ENCODE data around the gene SYCE1. TPM values are rescaled to one million over a fixed set of nuclear protein-coding genes. Genes with fewer than 3 reads are reported as not detected.

The SYCE1 gene
- total and polyA plus RNA-seq, 2 donors (not counting 1 experiment from before 2014, with no cell fraction given) = 0.17 to 0.30 TPM

DNA sequence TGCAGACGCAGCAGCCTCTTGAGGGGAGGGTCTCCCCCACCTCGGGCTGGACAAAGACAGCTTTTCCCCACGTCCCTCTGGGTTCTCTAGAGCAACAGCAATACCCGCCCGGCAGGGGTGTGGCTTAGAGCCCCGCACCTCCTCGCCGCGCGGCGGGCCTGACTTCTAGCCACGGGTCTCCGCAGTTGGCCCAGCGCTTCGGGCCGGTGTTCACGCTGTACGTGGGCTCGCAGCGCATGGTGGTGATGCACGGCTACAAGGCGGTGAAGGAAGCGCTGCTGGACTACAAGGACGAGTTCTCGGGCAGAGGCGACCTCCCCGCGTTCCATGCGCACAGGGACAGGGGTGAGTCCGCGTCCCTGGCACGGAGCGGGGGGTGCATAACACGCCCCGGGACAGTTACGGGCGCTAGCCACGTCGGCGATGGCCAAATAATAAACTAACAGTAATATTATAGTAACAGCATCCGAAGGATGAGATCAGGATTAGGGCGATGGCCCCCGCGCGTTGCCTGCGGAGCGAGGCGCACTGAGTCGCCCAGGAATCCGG is 37.0 kb downstream of the SYCE1 start:
- Histone ChIP-seq H3K9ac (ENCODE audit: insufficient read depth, low read length) (no peak overlapping the region), H3K27ac (ENCODE audit: insufficient read depth, low read length) (no peak overlapping the region), H3K36me3 (ENCODE audit: control insufficient read depth, insufficient read depth, low read length) (no peaks in the 10 kb centered on the region), H2AFZ (ENCODE audit: low read length) (no peak overlapping the region), H3K4me3 (replicated peaks in 1 of 4; ENCODE audit: control extremely low read depth in 1 of 4, insufficient read depth in 1 of 4, low read depth in 3 of 4, low read length in 4 of 4) (peak overlapping the region in 1 of 4 experiments; percentile 4), H3K79me2 (ENCODE audit: control insufficient read depth, insufficient read depth, low read length) (no peaks in the 10 kb centered on the region), H3K4me2 (ENCODE audit: extremely low read depth, insufficient read depth, low read length) (no peak overlapping the region), H4K20me1 (ENCODE audit: control insufficient read depth, extremely low read depth, insufficient read depth, low read length) (no peaks in the 10 kb centered on the region), H3K4me1 (ENCODE audit: control insufficient read depth, extremely low read depth, insufficient read depth, low read length) (no peaks in the 10 kb centered on the region), H3K9me3 (ENCODE audit: control insufficient read depth, insufficient read depth, low read depth, low read length) (no peaks in the 10 kb centered on the region), H3K27me3 (ENCODE audit: control insufficient read depth, insufficient read depth, low read length) (peaks cover 25% of the 10 kb centered on the region)
- TF ChIP-seq EZH2 (IDR thresholded peaks at IDR 0.05; ENCODE audit: low read length, missing control alignments) = peak; percentile 30
- TF ChIP-seq, protein P1, sequence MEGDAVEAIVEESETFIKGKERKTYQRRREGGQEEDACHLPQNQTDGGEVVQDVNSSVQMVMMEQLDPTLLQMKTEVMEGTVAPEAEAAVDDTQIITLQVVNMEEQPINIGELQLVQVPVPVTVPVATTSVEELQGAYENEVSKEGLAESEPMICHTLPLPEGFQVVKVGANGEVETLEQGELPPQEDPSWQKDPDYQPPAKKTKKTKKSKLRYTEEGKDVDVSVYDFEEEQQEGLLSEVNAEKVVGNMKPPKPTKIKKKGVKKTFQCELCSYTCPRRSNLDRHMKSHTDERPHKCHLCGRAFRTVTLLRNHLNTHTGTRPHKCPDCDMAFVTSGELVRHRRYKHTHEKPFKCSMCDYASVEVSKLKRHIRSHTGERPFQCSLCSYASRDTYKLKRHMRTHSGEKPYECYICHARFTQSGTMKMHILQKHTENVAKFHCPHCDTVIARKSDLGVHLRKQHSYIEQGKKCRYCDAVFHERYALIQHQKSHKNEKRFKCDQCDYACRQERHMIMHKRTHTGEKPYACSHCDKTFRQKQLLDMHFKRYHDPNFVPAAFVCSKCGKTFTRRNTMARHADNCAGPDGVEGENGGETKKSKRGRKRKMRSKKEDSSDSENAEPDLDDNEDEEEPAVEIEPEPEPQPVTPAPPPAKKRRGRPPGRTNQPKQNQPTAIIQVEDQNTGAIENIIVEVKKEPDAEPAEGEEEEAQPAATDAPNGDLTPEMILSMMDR (conservative IDR thresholded peaks at IDR 0.05 in 1 of 2, IDR thresholded peaks at IDR 0.05 in 1 of 2; ENCODE audit: low read depth in 1 of 2, low read length in 2 of 2) = no peak
- DNase-seq (ENCODE audit: low read depth in 2 of 2) = peak in 1 of 2 donors; percentile 9

DNA sequence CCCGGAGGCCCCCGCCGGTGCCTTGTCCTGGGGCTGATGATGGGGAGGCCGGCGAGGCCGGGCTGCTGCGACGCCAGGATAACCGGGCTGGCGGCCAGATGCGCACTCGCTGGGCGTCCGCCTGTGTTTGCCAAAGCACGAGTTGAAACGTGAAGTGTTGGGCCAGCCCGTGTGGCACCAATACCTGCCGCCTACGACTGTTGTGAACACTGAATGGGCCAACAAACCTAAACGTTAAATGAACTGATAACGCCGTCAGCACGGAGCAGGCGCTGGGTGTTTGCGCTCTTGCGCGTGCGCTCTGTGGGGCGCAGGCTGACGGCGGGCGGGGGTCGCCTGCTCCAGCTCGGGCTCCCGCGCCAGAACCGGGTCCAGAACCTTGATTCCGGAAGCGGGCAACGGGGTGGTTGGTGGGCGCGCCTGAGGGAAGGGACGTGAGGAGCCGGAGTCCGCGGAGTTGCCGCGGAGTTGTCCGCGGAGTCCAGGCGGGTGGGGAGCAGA is 37.6 kb downstream of the SYCE1 start:
- Histone ChIP-seq H3K4me2 (ENCODE audit: extremely low read depth, insufficient read depth, low read length) (no peak overlapping the region), H3K27me3 (ENCODE audit: control insufficient read depth, insufficient read depth, low read length) (peaks cover 25% of the 10 kb centered on the region), H3K4me1 (ENCODE audit: control insufficient read depth, extremely low read depth, insufficient read depth, low read length) (no peaks in the 10 kb centered on the region), H3K4me3 (replicated peaks in 1 of 4; ENCODE audit: control extremely low read depth in 1 of 4, insufficient read depth in 1 of 4, low read depth in 3 of 4, low read length in 4 of 4) (peak overlapping the region in 1 of 4 experiments; percentile 4), H3K9ac (ENCODE audit: insufficient read depth, low read length) (no peak overlapping the region), H4K20me1 (ENCODE audit: control insufficient read depth, extremely low read depth, insufficient read depth, low read length) (no peaks in the 10 kb centered on the region), H2AFZ (ENCODE audit: low read length) (no peak overlapping the region), H3K27ac (ENCODE audit: insufficient read depth, low read length) (no peak overlapping the region), H3K79me2 (ENCODE audit: control insufficient read depth, insufficient read depth, low read length) (no peaks in the 10 kb centered on the region), H3K9me3 (ENCODE audit: control insufficient read depth, insufficient read depth, low read depth, low read length) (no peaks in the 10 kb centered on the region), H3K36me3 (ENCODE audit: control insufficient read depth, insufficient read depth, low read length) (no peaks in the 10 kb centered on the region)
- TF ChIP-seq, protein P1 (conservative IDR thresholded peaks at IDR 0.05 in 1 of 2, IDR thresholded peaks at IDR 0.05 in 1 of 2; ENCODE audit: low read depth in 1 of 2, low read length in 2 of 2) = no peak
- no peak for TF ChIP-seq EZH2 (IDR thresholded peaks at IDR 0.05; ENCODE audit: low read length, missing control alignments)
- DNase-seq (ENCODE audit: low read depth in 2 of 2) = no peak

DNA sequence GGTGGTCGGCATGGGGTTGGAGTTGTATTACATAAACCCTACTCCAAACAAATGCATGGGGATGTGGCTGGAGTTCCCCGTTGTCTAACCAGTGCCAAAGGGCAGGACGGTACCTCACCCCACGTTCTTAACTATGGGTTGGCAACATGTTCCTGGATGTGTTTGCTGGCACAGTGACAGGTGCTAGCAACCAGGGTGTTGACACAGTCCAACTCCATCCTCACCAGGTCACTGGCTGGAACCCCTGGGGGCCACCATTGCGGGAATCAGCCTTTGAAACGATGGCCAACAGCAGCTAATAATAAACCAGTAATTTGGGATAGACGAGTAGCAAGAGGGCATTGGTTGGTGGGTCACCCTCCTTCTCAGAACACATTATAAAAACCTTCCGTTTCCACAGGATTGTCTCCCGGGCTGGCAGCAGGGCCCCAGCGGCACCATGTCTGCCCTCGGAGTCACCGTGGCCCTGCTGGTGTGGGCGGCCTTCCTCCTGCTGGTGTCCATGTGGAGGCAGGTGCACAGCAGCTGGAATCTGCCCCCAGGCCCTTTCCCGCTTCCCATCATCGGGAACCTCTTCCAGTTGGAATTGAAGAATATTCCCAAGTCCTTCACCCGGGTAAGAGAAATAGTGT is 38.3 kb downstream of the SYCE1 start, which contains the start of gene CYP2E1:
Gene CYP2E1 (plus strand): TSS at position 407 of the 632 bp plus-strand sequence. CDS start 33 bp downstream, at position 440.
- DNase-seq (ENCODE audit: low read depth in 2 of 2) = no peak
- Histone ChIP-seq H3K4me3 (replicated peaks in 1 of 4; ENCODE audit: control extremely low read depth in 1 of 4, insufficient read depth in 1 of 4, low read depth in 3 of 4, low read length in 4 of 4) (peak within 1 kb of the TSS in 1 of 4 experiments; percentile 4), H3K27ac (ENCODE audit: insufficient read depth, low read length) (no peak within 1 kb of the TSS), H4K20me1 (ENCODE audit: control insufficient read depth, extremely low read depth, insufficient read depth, low read length) (no peaks in the 10 kb centered on the region), H3K36me3 (ENCODE audit: control insufficient read depth, insufficient read depth, low read length) (no peaks in the 10 kb centered on the region), H3K9me3 (ENCODE audit: control insufficient read depth, insufficient read depth, low read depth, low read length) (no peaks in the 10 kb centered on the region), H3K79me2 (ENCODE audit: control insufficient read depth, insufficient read depth, low read length) (no peaks in the 10 kb centered on the region), H2AFZ (ENCODE audit: low read length) (no peak within 1 kb of the TSS), H3K4me2 (ENCODE audit: extremely low read depth, insufficient read depth, low read length) (no peak within 1 kb of the TSS), H3K27me3 (ENCODE audit: control insufficient read depth, insufficient read depth, low read length) (peaks cover 25% of the 10 kb centered on the region), H3K9ac (ENCODE audit: insufficient read depth, low read length) (no peak within 1 kb of the TSS), H3K4me1 (ENCODE audit: control insufficient read depth, extremely low read depth, insufficient read depth, low read length) (no peaks in the 10 kb centered on the region)
- no peak for TF ChIP-seq EZH2 (IDR thresholded peaks at IDR 0.05; ENCODE audit: low read length, missing control alignments)
- TF ChIP-seq, protein P1 (conservative IDR thresholded peaks at IDR 0.05 in 1 of 2, IDR thresholded peaks at IDR 0.05 in 1 of 2; ENCODE audit: low read depth in 1 of 2, low read length in 2 of 2) = no peak
